Upper lobe of left lung (tissue), 6 donors: ENCODE data around the gene ZNF618. TPM values are rescaled to one million over a fixed set of nuclear protein-coding genes. Genes with fewer than 3 reads are reported as not detected.

Experiments used
- ATAC-seq, 2 donors: fragments of 200-7000 bp; cut with Tn5 transposase; one replicate each; pipeline ENCODE4 v1.9.1; 2022; ENCODE audit warnings: mild to moderate bottlenecking in 2 of 2, moderate library complexity in 2 of 2; ENCODE audit not compliant: low FRiP score in 2 of 2
- DNase-seq, 2 donors: peaks; one replicate each; pipeline ENCODE4 v3.0.0-alpha.2; 2019 to 2020
- H3K27ac ChIP-seq, 4 donors: fragments of 200-600 bp; sonication (generic); one replicate each; pipeline ENCODE4 v1.5.1; 2016 to 2019
- H3K27me3 ChIP-seq, 4 donors: fragments of 200-600 bp; sonication (generic); one replicate each; pipeline ENCODE4 v1.5.1; 2017 to 2019
- H3K36me3 ChIP-seq, 4 donors: fragments of 200-600 bp; sonication (generic); one replicate each; pipeline ENCODE4 v1.5.1; 2016 to 2019
- H3K4me1 ChIP-seq, 4 donors: fragments of 200-600 bp; sonication (generic); one replicate each; pipeline ENCODE4 v1.5.1; 2018 to 2019
- H3K4me3 ChIP-seq, 4 donors: fragments of 200-600 bp; sonication (generic); one replicate each; pipeline ENCODE4 v1.5.1; 2017 to 2019; ENCODE audit warnings: mild to moderate bottlenecking in 2 of 4, moderate library complexity in 1 of 4
- H3K9me3 ChIP-seq, 4 donors: fragments of 200-600 bp; sonication (generic); one replicate each; pipeline ENCODE4 v1.5.1; 2018 to 2019
- EP300 ChIP-seq, 4 donors: sonication (generic); formaldehyde crosslinking; IDR thresholded peaks; one replicate each; pipeline ENCODE4 v1.5.1; 2017; ENCODE audit warnings: antibody characterized with exemption in 4 of 4, control low read depth in 2 of 4
- POLR2A ChIP-seq, 4 donors: fragments of 450-650 bp; IDR thresholded peaks; one replicate each; pipeline ENCODE4 v1.5.1; 2016 to 2017; ENCODE audit warnings: antibody characterized with exemption in 4 of 4, mild to moderate bottlenecking in 2 of 4
- POLR2AphosphoS5 ChIP-seq, 2 donors: sonication (generic); formaldehyde crosslinking; IDR thresholded peaks; one replicate each; pipeline ENCODE4 v1.5.1; 2017; ENCODE audit warnings: antibody characterized with exemption in 2 of 2
- WGBS, 2 donors: methylation state at CpG; one replicate each; pipeline ENCODE4 v1.1.5; 2017 to 2018; 5-methylcytosine and 5-hydroxymethylcytosine counted together
- total RNA-seq, 6 donors: library from RNA; depleted of rRNA in 4 of 6; stranded (reverse); fragments of >200 nt in 4 of 6; gene quantifications; one replicate each; pipeline versions ENCODE4 v1.1.0 to v1.2.1, GENCODE V29; 2016 to 2021
- TF ChIP-seq, protein P1 (sequence below), 6 experiments: fragments of 450-650 bp in 4 of 6; fragments of 200-600 bp in 2 of 6; sonication (generic) in 2 of 6; IDR thresholded peaks; one replicate each; pipeline ENCODE4 v1.5.1; 2016 to 2019; ENCODE audit warnings: antibody characterized with exemption in 6 of 6
- donor health status: DM: no; HTN: no; CAD: no; lungs with moderate emphysema.
- donor health status: DM: no; HTN: yes; CAD: no; lungs with severe emphysema.

Gene ZNF618
- total RNA-seq, 6 donors from 2014 or later, result 3.2 to 11.6 (median 9.1) TPM

DNA sequence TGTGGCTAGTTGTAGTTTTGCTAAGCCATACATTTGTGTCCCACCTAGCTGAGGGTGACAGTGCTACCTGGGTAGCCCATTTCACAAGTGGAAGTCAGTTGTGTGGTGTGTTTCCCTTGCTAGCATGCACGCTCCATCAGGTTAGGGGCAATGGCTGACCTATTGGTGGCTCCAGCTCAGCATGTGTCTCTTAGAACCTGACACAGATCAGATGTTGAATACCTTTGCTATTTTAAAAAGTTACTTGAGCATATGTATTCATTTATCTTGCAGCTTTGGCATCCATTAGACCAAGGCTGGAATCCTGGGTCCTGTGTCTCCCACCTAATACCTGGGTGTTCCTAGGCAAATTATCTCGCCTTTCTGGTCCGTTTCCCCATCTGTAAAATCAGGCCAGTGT, 44.8 kb downstream of the ZNF618 start:
- Histone ChIP-seq H3K27me3 (no peaks in the 10 kb centered on the region), H3K9me3 (no peaks in the 10 kb centered on the region), H3K4me3 (no peak overlapping the region), H3K27ac (no peak overlapping the region), H3K4me1 (no peaks in the 10 kb centered on the region), H3K36me3 (no peaks in the 10 kb centered on the region)
- DNase-seq (no peak), ATAC-seq (peak in 1 of 2 donors; percentile 27)
- WGBS, 2 donors, result 93 to 96% methylated on average over 3 of the region's 3 CpGs
- TF ChIP-seq, protein P1, sequence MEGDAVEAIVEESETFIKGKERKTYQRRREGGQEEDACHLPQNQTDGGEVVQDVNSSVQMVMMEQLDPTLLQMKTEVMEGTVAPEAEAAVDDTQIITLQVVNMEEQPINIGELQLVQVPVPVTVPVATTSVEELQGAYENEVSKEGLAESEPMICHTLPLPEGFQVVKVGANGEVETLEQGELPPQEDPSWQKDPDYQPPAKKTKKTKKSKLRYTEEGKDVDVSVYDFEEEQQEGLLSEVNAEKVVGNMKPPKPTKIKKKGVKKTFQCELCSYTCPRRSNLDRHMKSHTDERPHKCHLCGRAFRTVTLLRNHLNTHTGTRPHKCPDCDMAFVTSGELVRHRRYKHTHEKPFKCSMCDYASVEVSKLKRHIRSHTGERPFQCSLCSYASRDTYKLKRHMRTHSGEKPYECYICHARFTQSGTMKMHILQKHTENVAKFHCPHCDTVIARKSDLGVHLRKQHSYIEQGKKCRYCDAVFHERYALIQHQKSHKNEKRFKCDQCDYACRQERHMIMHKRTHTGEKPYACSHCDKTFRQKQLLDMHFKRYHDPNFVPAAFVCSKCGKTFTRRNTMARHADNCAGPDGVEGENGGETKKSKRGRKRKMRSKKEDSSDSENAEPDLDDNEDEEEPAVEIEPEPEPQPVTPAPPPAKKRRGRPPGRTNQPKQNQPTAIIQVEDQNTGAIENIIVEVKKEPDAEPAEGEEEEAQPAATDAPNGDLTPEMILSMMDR (IDR thresholded peaks at IDR 0.05), result no peak
- no peak for TF ChIP-seq POLR2A (IDR thresholded peaks at IDR 0.05)

DNA sequence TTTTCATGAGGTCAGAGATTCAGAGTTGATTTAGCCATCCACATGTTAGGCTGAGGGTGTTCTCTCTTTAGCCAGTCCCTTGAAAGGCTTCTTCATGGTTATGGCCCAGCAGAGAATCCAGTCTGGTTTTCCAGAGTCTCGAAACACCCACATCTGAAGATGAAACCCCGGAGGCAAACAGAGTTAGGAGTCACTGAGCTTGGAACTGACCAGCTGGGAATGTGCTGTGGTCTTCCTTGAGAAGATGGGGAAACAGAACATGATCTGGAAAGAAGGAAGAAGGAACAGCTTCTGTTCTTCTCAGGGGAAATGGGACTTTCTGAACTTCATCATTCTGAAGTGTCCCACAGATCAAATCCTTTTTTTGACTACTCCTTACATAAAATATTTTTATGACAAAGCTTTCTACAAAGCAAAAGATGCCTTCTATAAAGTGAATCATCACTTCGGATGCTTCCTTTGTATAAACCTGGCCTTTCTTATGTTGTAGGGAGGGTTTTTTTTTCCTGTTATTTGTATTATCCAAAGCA, 45.4 kb downstream of the ZNF618 start:
- ATAC-seq, result no peak
- H3K27ac ChIP-seq, result no peak overlapping the region
- DNase-seq, result no peak

DNA sequence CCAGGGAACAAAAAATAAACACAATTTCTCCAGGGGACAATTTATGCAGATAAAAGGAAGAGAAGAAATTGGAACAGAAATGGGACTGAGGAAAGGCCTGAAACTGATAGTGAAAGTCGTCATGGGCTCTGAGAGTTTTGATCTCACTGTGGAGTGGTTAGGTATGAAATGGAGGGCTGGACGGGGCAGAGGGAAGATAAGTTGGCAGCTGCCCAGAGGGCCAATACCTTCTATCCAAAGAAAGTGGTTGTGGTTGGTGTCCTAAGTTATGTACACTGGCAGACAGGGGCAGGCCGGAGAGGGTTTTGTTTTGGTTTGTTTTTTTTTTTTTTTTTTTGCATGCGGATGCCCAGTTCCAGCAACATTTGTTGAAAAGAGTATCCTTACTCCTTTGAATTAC, 46.1 kb downstream of the ZNF618 start:
- TF ChIP-seq POLR2A (IDR thresholded peaks at IDR 0.05) (no peak), EP300 (IDR thresholded peaks at IDR 0.05) (no peak), POLR2AphosphoS5 (IDR thresholded peaks at IDR 0.05) (no peak)
- TF ChIP-seq, protein P1 (IDR thresholded peaks at IDR 0.05), result no peak
- WGBS, 2 donors, result 66 to 67% methylated on average over 4 of the region's 4 CpGs
- Histone ChIP-seq H3K27ac (peak overlapping the region in 1 of 4 donors; percentile 34), H3K36me3 (no peaks in the 10 kb centered on the region), H3K4me1 (no peaks in the 10 kb centered on the region), H3K9me3 (no peaks in the 10 kb centered on the region), H3K4me3 (no peak overlapping the region), H3K27me3 (no peaks in the 10 kb centered on the region)
- ATAC-seq (no peak), DNase-seq (no peak)

More for the DNA sequence above, 45.4 kb downstream of the ZNF618 start:
- Histone ChIP-seq H3K27me3 (no peaks in the 10 kb centered on the region), H3K9me3 (no peaks in the 10 kb centered on the region), H3K4me3 (no peak overlapping the region), H3K36me3 (no peaks in the 10 kb centered on the region), H3K4me1 (no peaks in the 10 kb centered on the region)
- TF ChIP-seq POLR2A (IDR thresholded peaks at IDR 0.05), result no peak
- TF ChIP-seq POLR2AphosphoS5 (IDR thresholded peaks at IDR 0.05), result no peak
- no peak for TF ChIP-seq EP300 (IDR thresholded peaks at IDR 0.05)
- TF ChIP-seq, protein P1 (IDR thresholded peaks at IDR 0.05), result no peak
- 88 to 91% methylated on average over 3 of the region's 3 CpGs for WGBS, 2 donors

DNA sequence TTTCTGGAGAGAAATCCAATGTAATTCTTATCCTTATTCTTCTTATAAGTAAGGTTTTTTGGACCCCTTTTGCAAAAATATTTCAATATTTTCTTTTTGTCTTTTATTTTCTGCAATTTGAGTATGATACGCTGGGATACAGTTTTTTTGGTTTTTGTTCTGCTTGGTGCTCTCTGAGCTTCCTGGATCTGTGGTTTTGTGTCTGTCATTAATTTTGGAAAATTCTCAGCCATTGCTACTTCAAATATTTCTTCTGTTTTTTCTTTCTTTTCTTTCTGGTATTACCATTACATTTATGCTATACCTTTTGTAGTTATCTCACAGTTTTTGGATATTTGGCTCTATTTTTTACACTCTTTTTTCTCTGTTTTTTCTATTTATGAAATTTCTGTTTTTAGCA, 50.1 kb downstream of the ZNF618 start:
- Histone ChIP-seq H3K4me1 (peaks cover 7 to 16% (median 12%) of the 10 kb centered on the region in 4 donors), H3K36me3 (no peaks in the 10 kb centered on the region), H3K4me3 (no peak overlapping the region), H3K27me3 (no peaks in the 10 kb centered on the region), H3K9me3 (peaks cover 0 to 9% (median 5%) of the 10 kb centered on the region in 4 donors), H3K27ac (no peak overlapping the region)
- DNase-seq (no peak), ATAC-seq (no peak)
- TF ChIP-seq, protein P1 (IDR thresholded peaks at IDR 0.05), result no peak
- 94 to 100% methylated on average over 1 of the region's 1 CpG for WGBS, 2 donors

DNA sequence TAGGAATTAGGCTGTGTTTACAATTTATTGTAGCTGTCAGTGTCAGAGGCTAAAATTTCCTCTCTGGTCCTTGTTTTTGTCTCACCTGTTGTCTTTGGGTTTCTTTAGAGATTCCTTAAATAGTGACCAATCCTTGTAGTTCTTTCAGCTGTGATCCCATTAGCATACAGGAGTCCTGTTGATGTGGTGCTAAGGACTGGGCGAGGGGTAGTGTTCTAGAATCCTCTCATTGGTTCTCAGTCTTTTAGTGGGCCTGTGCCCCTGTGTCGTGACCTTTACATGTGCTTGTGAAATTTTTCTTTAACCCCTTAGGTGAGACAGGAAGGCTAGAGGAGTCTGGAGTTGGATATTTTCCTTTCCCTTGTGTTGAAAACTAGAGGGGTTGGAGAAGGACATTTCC, 51.2 kb downstream of the ZNF618 start:
- Histone ChIP-seq H3K4me3 (no peak overlapping the region), H3K27ac (no peak overlapping the region), H3K36me3 (no peaks in the 10 kb centered on the region), H3K9me3 (peaks cover 0 to 9% (median 5%) of the 10 kb centered on the region in 4 donors), H3K27me3 (no peaks in the 10 kb centered on the region), H3K4me1 (peaks cover 7 to 16% (median 12%) of the 10 kb centered on the region in 4 donors)
- ATAC-seq, result no peak
- no peak for TF ChIP-seq POLR2A (IDR thresholded peaks at IDR 0.05)
- TF ChIP-seq POLR2AphosphoS5 (IDR thresholded peaks at IDR 0.05), result no peak
- TF ChIP-seq, protein P1 (IDR thresholded peaks at IDR 0.05), result no peak
- no peak for TF ChIP-seq EP300 (IDR thresholded peaks at IDR 0.05)
- DNase-seq, result no peak
- 42 to 70% methylated on average over 2 of the region's 2 CpGs for WGBS, 2 donors
